Ectodermal cell (in vitro differentiated cells): ENCODE results near the gene SUPT4H1.
A peak's percentile ranks its signal among the peaks of the same experiment; 100 is the strongest.

Experiments
- H3K27ac ChIP-seq: 2 replicates; pipeline ENCODE4 v1.7.0; 2013; ENCODE audit warnings: mild to moderate bottlenecking, low read depth, low read length; ENCODE audit not compliant: insufficient read depth, poor library complexity, severe bottlenecking
- H3K27me3 ChIP-seq: 2 replicates; pipeline ENCODE4 v1.7.0; 2013; ENCODE audit warnings: mild to moderate bottlenecking, low read length; ENCODE audit not compliant: insufficient read depth, control insufficient read depth, poor library complexity, severe bottlenecking
- H3K36me3 ChIP-seq: one replicate; pipeline ENCODE4 v1.7.0; 2013; ENCODE audit warnings: low read length; ENCODE audit not compliant: control insufficient read depth, insufficient read depth
- H3K4me1 ChIP-seq: one replicate; pipeline ENCODE4 v1.7.0; 2013; ENCODE audit warnings: low read length; ENCODE audit not compliant: control insufficient read depth, insufficient read depth
- H3K4me3 ChIP-seq: 2 replicates; pipeline ENCODE4 v1.7.0; 2013; ENCODE audit warnings: low read depth, low read length, control low read depth; ENCODE audit not compliant: insufficient read depth
- H3K9me3 ChIP-seq: 2 replicates; pipeline ENCODE4 v1.7.0; 2013; ENCODE audit warnings: mild to moderate bottlenecking, low read length, moderate library complexity; ENCODE audit not compliant: control insufficient read depth
- WGBS, 2 experiments: methylation state at CpG; one replicate each; pipeline ENCODE4 v1.1.7; 2013; ENCODE audit warnings: missing lambda C conversion rate in 2 of 2; 5-methylcytosine and 5-hydroxymethylcytosine counted together

SUPT4H1 gene

GRCh38 chr17:58329810-58330537 lies 22.0 kb downstream of the SUPT4H1 start:
- H3K27ac ChIP-seq: no peak overlapping the region
- H3K4me3 ChIP-seq: no peak overlapping the region
- peaks cover 30% of the 10 kb centered on the region for H3K4me1 ChIP-seq
- WGBS, 2 experiments: 96% methylated on average over 3 of the region's 4 CpGs
- H3K9me3 ChIP-seq: no peaks in the 10 kb centered on the region
- no peaks in the 10 kb centered on the region for H3K36me3 ChIP-seq
- no peaks in the 10 kb centered on the region for H3K27me3 ChIP-seq

- Histone ChIP-seq H3K4me3 (peak overlapping the region; percentile 20), H3K27ac (peak overlapping the region; percentile 47), H3K4me1 (peaks cover 35% of the 10 kb centered on the region), H3K27me3 (no peaks in the 10 kb centered on the region), H3K36me3 (no peaks in the 10 kb centered on the region), H3K9me3 (no peaks in the 10 kb centered on the region)
- WGBS, 2 experiments: 66 to 68% methylated on average over 16 of the region's 16 CpGs
These were observed 22.8 kb downstream of the SUPT4H1 start for GRCh38 chr17:58329035-58329809.

GRCh38 chr17:58328195-58329034 lies 23.6 kb downstream of the SUPT4H1 start, which contains the start of gene TSPOAP1:
TSPOAP1 (minus strand) TSS chr17:58328795; CDS start chr17:58327920, 875 bp downstream.
- Histone ChIP-seq H3K36me3 (no peaks in the 10 kb centered on the region), H3K4me3 (peak within 1 kb of the TSS; percentile 20), H3K27me3 (peaks cover 5% of the 10 kb centered on the region), H3K9me3 (no peaks in the 10 kb centered on the region), H3K27ac (peak within 1 kb of the TSS; percentile 47), H3K4me1 (peaks cover 43% of the 10 kb centered on the region)
- WGBS, 2 experiments: 49 to 52% methylated on average over 21 to 23 of the region's 23 CpGs

- H3K9me3 ChIP-seq: no peaks in the 10 kb centered on the region
- H3K36me3 ChIP-seq: no peaks in the 10 kb centered on the region
- no peak overlapping the region for H3K4me3 ChIP-seq
- peaks cover 45% of the 10 kb centered on the region for H3K4me1 ChIP-seq
- H3K27me3 ChIP-seq: peaks cover 8% of the 10 kb centered on the region
- WGBS, 2 experiments: 90 to 92% methylated on average over 19 of the region's 19 CpGs
- no peak overlapping the region for H3K27ac ChIP-seq
These were observed 24.4 kb downstream of the SUPT4H1 start for GRCh38 chr17:58327363-58328194.

- H3K36me3 ChIP-seq: no peaks in the 10 kb centered on the region
- no peak overlapping the region for H3K4me3 ChIP-seq
- no peak overlapping the region for H3K27ac ChIP-seq
- no peaks in the 10 kb centered on the region for H3K9me3 ChIP-seq
- WGBS, 2 experiments: 89 to 93% methylated on average over 9 of the region's 9 CpGs
- peaks cover 45% of the 10 kb centered on the region for H3K4me1 ChIP-seq
- H3K27me3 ChIP-seq: peaks cover 8% of the 10 kb centered on the region
These were observed 25.2 kb downstream of the SUPT4H1 start for GRCh38 chr17:58326609-58327362.

GRCh38 chr17:58325976-58326468 lies 26.0 kb downstream of the SUPT4H1 start:
- no peaks in the 10 kb centered on the region for H3K36me3 ChIP-seq
- H3K27ac ChIP-seq: no peak overlapping the region
- peaks cover 42% of the 10 kb centered on the region for H3K4me1 ChIP-seq
- no peaks in the 10 kb centered on the region for H3K9me3 ChIP-seq
- H3K27me3 ChIP-seq: peaks cover 8% of the 10 kb centered on the region
- 84 to 89% methylated on average over 11 of the region's 11 CpGs for WGBS, 2 experiments
- no peak overlapping the region for H3K4me3 ChIP-seq

- Histone ChIP-seq H3K4me3 (no peak overlapping the region), H3K4me1 (peaks cover 42% of the 10 kb centered on the region)
- 76 to 79% methylated on average over 11 of the region's 11 CpGs for WGBS, 2 experiments
These were observed 26.7 kb downstream of the SUPT4H1 start for GRCh38 chr17:58325289-58325726.

GRCh38 chr17:58324409-58325288 lies 27.4 kb downstream of the SUPT4H1 start:
- Histone ChIP-seq H3K4me1 (peaks cover 41% of the 10 kb centered on the region), H3K9me3 (no peaks in the 10 kb centered on the region), H3K4me3 (peak overlapping the region; percentile 58), H3K36me3 (no peaks in the 10 kb centered on the region), H3K27me3 (peaks cover 8% of the 10 kb centered on the region), H3K27ac (no peak overlapping the region)
- 12 to 16% methylated on average over 66 of the region's 66 CpGs for WGBS, 2 experiments

More at GRCh38 chr17:58325289-58325726, 26.7 kb downstream of the SUPT4H1 start:
- no peaks in the 10 kb centered on the region for H3K36me3 ChIP-seq
- H3K27ac ChIP-seq: no peak overlapping the region
- peaks cover 8% of the 10 kb centered on the region for H3K27me3 ChIP-seq
- H3K9me3 ChIP-seq: no peaks in the 10 kb centered on the region
